Measurements from ENCODE around the gene FBXO36.

GRCh38 chr2:229905601-229906000 is 16.7 kb upstream of the FBXO36 start:
- TF ChIP-seq EP300 (IDR thresholded peaks at IDR 0.05) (no peak), CTCF (IDR thresholded peaks at IDR 0.05) (no peak), POLR2A (IDR thresholded peaks at IDR 0.05) (no peak)

Data from upper lobe of left lung (tissue), 4 donors.